Measurements from ENCODE around the gene POC5.

- TF ChIP-seq EZH2 (IDR thresholded peaks at IDR 0.05; ENCODE audit: borderline replicate concordance), result no peak
- TF ChIP-seq CTCF (IDR thresholded peaks at IDR 0.05; ENCODE audit: poor library complexity), result no peak
- TF ChIP-seq EZH2phosphoT487 (IDR thresholded peaks at IDR 0.05; ENCODE audit: low read depth, severe bottlenecking, unreplicated experiment), result no peak
Measured at GRCh38 chr5:75712091-75712490, 5.1 kb downstream of the POC5 start.

Data from hepatocyte (in vitro differentiated cells).